ENCODE data around the gene POSTN.

GRCh38 chr13:37608750-37609339 is 10.3 kb upstream of the POSTN start:
- no peak for TF ChIP-seq POLR2AphosphoS5 (IDR thresholded peaks at IDR 0.05; ENCODE audit: low read depth, low read length)
- TF ChIP-seq RAD21 (IDR thresholded peaks at IDR 0.05 in 1 of 2, conservative IDR thresholded peaks at IDR 0.05 in 1 of 2; ENCODE audit: low read depth in 2 of 2, low read length in 2 of 2), result peak in 1 of 2 experiments; percentile 3; a peak in 1 of 4 replicates
- peak in 1 of 3 experiments; percentile 11; a peak in 1 of 4 replicates for TF ChIP-seq CTCF (IDR thresholded peaks at IDR 0.05; ENCODE audit: control extremely low read depth in 1 of 3, insufficient read depth in 1 of 3, low read depth in 1 of 3, low read length in 3 of 3)
- TF ChIP-seq ASH2L (IDR thresholded peaks at IDR 0.05; ENCODE audit: low read length), result no peak
- no peak for TF ChIP-seq ATF3 (IDR thresholded peaks at IDR 0.05; ENCODE audit: insufficient read depth, low read depth, low read length)
- TF ChIP-seq GTF2F1 (IDR thresholded peaks at IDR 0.05; ENCODE audit: borderline replicate concordance, low read depth, low read length), result no peak
- TF ChIP-seq CREB1 (IDR thresholded peaks at IDR 0.05), result no peak
- no peak for TF ChIP-seq CEBPB (IDR thresholded peaks at IDR 0.05; ENCODE audit: low read depth, low read length)
- TF ChIP-seq JUN (IDR thresholded peaks at IDR 0.05; ENCODE audit: low read depth, low read length), result no peak
- TF ChIP-seq POLR2A (IDR thresholded peaks at IDR 0.05; ENCODE audit: control extremely low read depth in 1 of 2, low read depth in 2 of 2, low read length in 2 of 2), result no peak
- no peak for TF ChIP-seq EGR1 (IDR thresholded peaks at IDR 0.05; ENCODE audit: borderline replicate concordance, low read depth, low read length)
- TF ChIP-seq CBX5 (IDR thresholded peaks at IDR 0.05; ENCODE audit: low read depth, low read length), result no peak
- TF ChIP-seq EP300 (IDR thresholded peaks at IDR 0.05; ENCODE audit: borderline replicate concordance in 1 of 2, low read depth in 2 of 2, low read length in 2 of 2), result no peak
- no peak for TF ChIP-seq YY1 (IDR thresholded peaks at IDR 0.05; ENCODE audit: low read depth, low read length)

Data from H1 (cell line).